ENCODE data around the gene SKOR1.
A peak's percentile ranks its signal among the peaks of the same experiment; 100 is the strongest.

Gene SKOR1

DNA sequence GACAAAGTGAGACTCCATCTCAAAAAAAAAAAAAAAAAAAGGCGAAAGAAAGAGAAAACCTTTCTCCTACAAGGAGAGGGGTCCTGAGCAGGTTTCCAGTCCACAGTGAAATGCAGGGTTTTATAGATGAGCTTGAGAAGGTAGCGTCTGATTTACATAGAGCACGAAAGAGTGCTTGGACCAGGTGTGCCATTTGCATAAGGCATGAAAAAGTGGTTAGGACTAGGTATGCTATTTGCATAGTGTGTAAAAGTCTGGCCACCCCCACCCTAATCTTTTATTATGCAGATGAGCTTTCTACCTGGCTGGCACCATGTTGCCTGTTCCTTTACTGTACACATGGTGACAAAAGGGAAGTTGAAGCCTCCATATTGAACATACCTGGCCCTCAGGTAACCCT is 28.1 kb downstream of the SKOR1 start:
- no peak for DNase-seq

GRCh38 chr15:67854358-67854757 is 29.0 kb downstream of the SKOR1 start:
- no peak for DNase-seq

- no peak for DNase-seq
Measured at GRCh38 chr15:67855842-67856241, 30.5 kb downstream of the SKOR1 start.

GRCh38 chr15:67857220-67857619 is 31.9 kb downstream of the SKOR1 start:
- no peak for DNase-seq

GRCh38 chr15:67859331-67859946 is 34.1 kb downstream of the SKOR1 start:
- DNase-seq: no peak

DNA sequence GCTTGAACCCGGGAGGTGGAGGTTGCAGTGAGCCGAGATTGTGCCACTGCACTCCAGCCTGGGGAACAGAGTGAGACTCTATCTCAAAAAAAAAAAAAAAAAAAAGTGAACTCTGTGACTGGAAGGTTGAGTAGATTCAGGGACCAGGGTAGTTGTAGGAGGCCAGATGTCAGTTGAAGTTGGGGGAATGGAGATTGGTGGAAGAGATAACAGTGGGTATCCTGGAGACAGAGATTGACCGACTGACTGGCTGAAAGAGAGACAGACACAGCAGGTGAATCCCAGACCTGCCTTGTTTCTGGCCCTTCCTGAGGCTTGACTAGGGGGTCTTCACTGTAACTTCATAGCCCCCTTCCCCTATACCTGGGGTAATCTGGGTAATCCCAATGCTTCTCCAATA is 36.7 kb downstream of the SKOR1 start:
- no peak for DNase-seq

DNA sequence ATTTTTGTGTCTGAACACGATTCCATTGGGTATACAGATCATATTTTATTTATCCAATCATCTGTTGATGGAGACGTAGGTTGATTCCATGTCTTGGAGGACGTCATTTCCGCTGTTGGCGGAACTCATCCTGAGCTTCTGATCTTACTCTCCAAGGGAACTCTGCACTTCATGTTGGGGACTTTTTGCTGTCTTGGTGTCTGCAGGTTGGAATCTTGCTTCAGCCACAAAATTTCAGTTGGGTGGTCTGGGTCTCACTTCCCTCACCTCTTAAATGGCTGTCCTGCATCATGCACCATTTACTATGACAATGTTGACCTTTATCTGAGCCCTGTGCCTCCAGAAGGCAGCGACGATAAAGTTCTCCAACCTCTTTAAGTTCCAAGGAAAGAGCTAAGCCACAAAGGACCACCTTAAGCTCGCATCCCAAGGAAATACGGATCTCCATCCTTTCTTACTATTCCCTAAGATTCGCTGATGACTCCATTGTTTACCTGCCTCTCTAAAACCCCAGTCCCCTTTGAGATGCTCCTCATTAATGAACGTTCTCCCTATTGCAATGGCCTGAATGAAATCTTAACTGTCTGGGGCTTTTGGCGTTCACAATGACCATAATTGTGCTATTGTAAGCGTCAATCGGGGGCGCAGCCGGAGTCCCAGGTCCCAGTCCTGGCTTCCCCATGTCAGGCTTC is 37.6 kb downstream of the SKOR1 start:
- no peak for DNase-seq

DNA sequence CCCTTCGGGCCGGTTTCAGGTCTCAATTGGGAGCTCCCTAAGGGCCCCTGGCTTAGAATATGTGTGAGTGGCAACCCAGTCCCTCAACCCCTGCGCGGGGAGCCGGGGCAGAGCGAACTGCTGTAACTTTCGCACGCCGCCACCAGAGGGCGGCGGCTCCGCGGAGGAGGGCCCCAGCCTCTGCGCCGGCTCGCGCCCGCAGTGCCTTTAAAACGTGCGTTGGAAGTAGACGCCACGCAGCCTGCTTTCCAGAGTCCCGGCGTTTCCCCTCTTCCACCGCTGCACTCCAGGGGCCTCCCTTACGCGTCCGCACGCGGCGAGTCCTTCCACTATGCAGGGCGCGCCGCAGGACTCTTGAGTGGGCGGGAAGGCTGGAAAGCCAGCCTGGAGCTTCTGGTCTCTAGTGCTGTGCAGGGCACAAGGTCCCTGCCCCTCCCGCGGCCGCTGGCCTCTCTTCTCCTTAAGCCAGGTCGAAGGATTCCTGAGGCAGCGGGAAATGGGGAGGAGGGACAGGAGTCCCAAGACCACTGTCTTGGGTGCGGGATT is 38.2 kb downstream of the SKOR1 start:
- peak; percentile 75 to 81 for DNase-seq

GRCh38 chr15:67865331-67865730 is 40.0 kb downstream of the SKOR1 start:
- no peak for DNase-seq

DNA sequence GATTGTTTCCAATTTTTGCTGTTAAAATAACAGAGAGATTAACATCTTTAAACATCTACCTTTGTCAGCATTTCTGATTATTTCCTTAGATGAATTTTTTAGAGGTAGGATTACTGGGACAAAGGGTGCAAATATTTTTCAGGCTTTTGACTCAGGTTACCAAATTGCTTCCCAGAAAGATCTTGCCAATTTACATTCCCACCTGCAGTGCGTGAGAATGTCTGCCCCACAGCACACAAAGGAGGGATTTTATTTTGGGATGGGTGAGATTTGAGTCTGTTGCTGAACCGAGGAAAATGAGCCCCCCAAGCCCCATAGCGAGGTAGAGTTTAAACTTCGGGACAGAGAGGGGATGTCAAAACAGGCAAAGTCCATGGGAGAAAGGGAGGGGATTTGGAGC is 40.5 kb downstream of the SKOR1 start:
- no peak for DNase-seq

DNA sequence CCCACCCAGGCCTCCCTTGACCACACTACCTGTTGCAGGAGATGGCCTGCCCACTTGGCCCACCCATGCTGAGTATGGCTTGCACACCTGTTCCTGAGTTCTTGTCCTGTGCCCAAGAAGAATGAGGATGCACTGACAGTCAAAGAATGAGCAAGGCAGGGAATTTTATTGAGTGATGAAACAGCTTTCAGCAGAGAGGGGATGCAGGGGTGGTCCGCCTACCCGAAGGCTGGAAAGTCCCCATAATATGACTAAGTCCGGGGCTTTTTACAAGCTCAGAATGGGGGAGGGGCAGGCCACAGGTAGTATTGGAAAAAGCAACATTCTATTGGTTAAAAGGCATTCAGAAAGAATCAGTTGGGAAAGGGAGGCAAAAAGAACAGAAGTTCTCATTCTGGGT is 44.4 kb downstream of the SKOR1 start:
- DNase-seq: no peak

GRCh38 chr15:67870868-67871408 is 45.6 kb downstream of the SKOR1 start:
- no peak for DNase-seq

GRCh38 chr15:67873777-67874176 is 48.5 kb downstream of the SKOR1 start:
- no peak for DNase-seq

GRCh38 chr15:67878712-67879206 is 53.5 kb downstream of the SKOR1 start:
- peak in 1 of 2 experiments; percentile 45 for DNase-seq

- no peak for DNase-seq
Measured at GRCh38 chr15:67879440-67880129, 54.3 kb downstream of the SKOR1 start.

- DNase-seq: no peak
Measured at GRCh38 chr15:67880651-67881182, 55.4 kb downstream of the SKOR1 start.

DNA sequence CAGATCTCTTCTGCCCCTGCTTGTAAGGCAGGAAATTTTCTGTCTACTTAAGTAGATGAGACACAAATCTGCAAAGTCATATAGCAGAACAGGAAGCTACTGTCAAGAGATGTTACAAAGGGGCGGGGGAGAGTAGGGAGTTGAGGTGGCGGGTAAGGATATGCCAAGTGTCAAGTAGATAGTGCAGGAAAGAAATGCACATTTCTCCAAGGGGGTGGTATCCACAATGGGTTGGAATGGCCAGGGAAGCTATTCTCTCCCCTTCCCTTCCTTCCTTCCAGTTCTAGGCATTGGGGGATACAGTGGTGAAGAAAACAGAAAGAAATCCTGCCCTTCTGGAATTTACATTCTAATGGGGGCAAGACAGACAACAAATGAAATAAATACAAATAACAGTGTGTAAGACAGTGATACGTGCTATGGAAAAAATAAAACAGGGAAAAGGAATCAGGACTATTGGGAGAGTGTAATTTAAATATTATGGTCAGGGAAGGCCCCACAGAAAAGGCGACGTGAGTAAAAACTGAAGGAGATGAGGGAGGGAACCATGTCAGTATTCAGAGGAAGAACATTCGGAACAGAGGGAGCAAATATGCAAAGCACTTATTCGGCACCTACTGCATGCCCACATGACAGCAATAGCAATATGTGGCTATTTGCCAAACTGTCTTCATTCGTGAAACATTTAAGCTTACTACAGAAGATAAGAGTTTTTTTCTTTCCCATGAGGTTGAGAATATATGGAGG is 57.4 kb downstream of the SKOR1 start:
- no peak for DNase-seq

GRCh38 chr15:67883234-67883773 is 58.0 kb downstream of the SKOR1 start:
- no peak for DNase-seq

- DNase-seq: no peak
Measured at GRCh38 chr15:67884009-67884408, 58.7 kb downstream of the SKOR1 start.

All from NCI-H524 (cell line).